NB4 (cell line): ENCODE results near the gene SLC25A47.
A peak's percentile ranks its signal among the peaks of the same experiment; 100 is the strongest.
"Not testable (repeated sequence)": the region's sequence is repeated elsewhere in the genome, so short reads cannot be mapped to it uniquely, and the experiment has no call there.

Experiments used
- DNase-seq: peaks from one replicate; pipeline ENCODE4 v3.0.0; 2010; ENCODE audit warnings: low read depth
- H3K4me3 ChIP-seq: one replicate; pipeline ENCODE4 v1.5.1; 2011; ENCODE audit warnings: mild to moderate bottlenecking, low read depth, low read length, moderate library complexity
- MYC ChIP-seq: IDR thresholded peaks from 2 replicates; pipeline ENCODE4 v1.6.1; 2011; ENCODE audit warnings: low read depth, low read length
- POLR2A ChIP-seq: IDR thresholded peaks from 2 replicates; pipeline ENCODE4 v1.6.1; 2011; ENCODE audit warnings: mild to moderate bottlenecking; ENCODE audit not compliant: insufficient read length; ENCODE audit errors: extremely low read depth
- TF ChIP-seq, protein P1 (sequence below): IDR thresholded peaks from 2 replicates; pipeline ENCODE4 v1.6.1; 2011; ENCODE audit warnings: low read depth, low read length
- TF ChIP-seq, protein P2 (sequence below): IDR thresholded peaks from one replicate; pipeline ENCODE4 v1.5.1; 2012; ENCODE audit warnings: low read depth, low read length

The SLC25A47 gene

DNA sequence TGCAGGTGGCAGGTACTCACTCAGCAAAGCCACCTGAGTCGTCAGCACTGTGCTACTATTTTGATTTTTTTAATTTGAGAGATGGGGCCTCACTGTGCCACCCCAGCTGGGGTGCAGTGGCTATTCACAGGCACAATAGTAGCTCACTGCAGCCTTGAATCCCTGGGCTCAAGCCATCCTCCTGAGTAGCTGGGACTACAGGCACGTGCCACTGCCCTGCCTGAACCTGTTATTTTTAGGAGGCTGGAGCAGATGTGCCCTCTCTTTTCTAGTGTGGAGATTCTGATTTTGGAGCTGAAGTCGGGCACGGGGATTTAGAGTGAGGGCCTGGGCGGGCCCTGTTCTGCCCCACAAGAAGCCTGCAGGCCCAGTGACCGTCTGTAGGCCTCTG lies 17.3 kb downstream of the SLC25A47 start:
- no peak for TF ChIP-seq POLR2A
- TF ChIP-seq, protein P1, sequence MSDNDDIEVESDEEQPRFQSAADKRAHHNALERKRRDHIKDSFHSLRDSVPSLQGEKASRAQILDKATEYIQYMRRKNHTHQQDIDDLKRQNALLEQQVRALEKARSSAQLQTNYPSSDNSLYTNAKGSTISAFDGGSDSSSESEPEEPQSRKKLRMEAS: no peak
- TF ChIP-seq, protein P2, sequence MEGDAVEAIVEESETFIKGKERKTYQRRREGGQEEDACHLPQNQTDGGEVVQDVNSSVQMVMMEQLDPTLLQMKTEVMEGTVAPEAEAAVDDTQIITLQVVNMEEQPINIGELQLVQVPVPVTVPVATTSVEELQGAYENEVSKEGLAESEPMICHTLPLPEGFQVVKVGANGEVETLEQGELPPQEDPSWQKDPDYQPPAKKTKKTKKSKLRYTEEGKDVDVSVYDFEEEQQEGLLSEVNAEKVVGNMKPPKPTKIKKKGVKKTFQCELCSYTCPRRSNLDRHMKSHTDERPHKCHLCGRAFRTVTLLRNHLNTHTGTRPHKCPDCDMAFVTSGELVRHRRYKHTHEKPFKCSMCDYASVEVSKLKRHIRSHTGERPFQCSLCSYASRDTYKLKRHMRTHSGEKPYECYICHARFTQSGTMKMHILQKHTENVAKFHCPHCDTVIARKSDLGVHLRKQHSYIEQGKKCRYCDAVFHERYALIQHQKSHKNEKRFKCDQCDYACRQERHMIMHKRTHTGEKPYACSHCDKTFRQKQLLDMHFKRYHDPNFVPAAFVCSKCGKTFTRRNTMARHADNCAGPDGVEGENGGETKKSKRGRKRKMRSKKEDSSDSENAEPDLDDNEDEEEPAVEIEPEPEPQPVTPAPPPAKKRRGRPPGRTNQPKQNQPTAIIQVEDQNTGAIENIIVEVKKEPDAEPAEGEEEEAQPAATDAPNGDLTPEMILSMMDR: no peak
- no peak for TF ChIP-seq MYC
- no peak for DNase-seq

DNA sequence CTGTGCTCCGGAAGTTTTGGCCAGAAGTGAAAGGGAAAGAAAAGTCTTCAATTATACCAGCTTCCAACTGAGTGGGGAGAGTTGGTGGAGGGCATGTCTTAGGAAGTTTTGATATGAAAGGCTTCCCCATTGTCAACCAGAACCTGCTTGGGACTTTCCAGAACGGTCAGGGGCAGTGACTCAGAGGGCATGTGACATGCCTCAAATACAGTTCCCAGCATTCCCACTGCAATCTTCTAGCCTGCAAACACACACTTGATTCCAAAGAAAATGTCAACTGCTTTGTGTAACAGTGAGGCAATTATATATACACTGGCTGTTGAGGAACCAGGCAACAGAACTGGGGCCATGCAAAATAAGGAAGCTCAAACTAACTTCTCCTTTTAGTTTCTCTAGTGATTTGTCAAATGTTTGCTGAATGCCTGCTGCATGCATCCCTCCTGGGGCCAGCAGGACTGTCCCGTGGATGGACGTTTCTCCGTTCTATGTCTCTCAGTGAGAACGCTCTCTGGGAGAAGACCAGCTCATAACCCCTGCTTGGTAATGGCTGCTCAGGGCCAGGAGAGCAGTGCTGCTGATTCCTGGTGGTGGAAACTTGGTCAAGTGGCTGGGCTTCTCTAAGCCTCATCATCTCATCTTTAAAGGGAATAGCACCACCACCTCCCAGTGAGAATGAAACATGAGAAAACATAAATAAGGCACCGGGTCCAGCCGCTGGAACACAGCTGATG lies 18.3 kb downstream of the SLC25A47 start:
- TF ChIP-seq POLR2A (no peak), MYC (peak; percentile 60; the same call in 1 of the 2 replicates)
- TF ChIP-seq, protein P2: no peak
- TF ChIP-seq, protein P1: peak; percentile 62
- peak; percentile 76 for DNase-seq
- H3K4me3 ChIP-seq: no peak overlapping the region

More for the DNA sequence above, 17.3 kb downstream of the SLC25A47 start:
- no peak overlapping the region for H3K4me3 ChIP-seq

DNA sequence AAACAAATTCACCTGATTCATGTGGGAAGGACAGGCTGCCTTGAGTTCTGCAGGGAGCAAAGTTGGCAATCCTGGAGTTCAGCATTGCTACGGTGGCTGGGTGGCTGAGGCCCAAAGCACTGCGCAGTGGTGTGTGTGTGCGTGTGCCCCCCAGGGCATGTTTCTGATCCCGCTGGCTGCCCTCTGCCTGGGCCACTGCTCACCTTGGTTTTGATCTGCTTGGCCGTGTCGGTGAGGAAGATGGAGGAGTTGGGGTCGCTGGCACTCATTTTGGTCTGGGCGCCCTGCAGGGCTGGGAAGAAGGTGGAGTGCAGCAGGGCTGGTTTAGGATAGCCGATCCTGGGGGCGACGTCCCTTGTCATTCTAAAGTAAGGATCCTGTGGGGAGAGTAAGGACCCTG lies 19.1 kb downstream of the SLC25A47 start:
- DNase-seq: no peak
- no peak overlapping the region for H3K4me3 ChIP-seq
- TF ChIP-seq, protein P2: no peak
- TF ChIP-seq MYC: no peak
- no peak for TF ChIP-seq POLR2A
- TF ChIP-seq, protein P1: no peak

DNA sequence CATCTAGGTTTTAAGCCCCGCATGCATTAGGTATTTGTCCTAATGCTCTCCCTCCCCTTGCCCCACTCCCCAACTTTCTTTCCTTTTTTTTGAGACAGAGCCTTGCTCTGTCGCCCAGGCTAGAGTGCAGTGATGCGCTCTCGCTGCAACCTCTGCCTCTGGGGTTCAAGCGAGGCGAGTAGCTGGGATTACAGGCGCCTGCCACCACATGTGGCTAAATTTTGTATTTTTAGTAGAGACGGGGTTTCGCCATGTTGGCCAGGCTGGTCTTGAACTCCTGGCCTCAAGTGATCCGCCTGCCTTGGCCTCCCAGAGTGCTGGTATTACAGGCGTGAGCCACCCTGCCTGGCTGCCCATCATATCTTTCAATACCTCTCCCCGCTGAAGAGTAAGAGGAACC lies 19.7 kb downstream of the SLC25A47 start:
- DNase-seq, H3K4me3 ChIP-seq: not testable (repeated sequence)

DNA sequence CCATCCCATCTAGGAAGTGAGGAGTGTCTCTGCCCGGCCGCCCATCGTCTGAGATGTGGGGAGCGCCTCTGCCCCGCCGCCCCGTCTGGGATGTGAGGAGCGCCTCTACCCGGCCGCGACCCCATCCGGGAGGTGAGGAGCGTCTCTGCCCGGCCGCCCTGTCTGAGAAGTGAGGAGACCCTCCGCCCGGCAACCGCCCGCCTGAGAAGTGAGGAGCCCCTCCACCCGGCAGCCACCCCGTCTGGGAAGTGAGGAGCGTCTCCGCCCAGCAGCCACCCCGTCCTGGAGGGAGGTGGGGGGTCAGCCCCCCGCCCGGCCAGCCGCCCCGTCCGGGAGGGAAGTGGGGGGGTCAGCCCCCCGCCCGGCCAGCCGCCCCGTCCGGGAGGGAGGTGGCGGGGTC lies 21.5 kb downstream of the SLC25A47 start:
- not testable (repeated sequence) for H3K4me3 ChIP-seq

DNA sequence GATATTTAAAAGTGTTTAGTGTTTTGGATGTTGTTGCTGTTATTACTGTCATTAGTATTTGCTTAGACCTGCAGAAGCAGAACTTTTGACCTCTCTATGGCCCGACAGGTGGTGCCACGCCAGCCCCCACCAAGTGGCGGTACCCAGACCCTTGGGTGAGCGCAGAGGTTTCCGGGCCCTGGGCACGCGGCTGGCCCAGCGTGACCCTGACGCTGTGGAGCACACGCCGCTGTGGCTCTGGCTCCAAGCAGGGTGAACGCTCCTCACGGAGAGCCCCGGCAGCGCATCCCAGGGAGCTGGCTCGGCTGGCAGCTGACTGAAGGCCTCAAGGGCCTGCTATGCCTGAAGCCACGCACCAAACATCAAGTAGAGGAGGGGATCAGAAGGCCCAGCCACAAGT lies 22.6 kb downstream of the SLC25A47 start:
- DNase-seq: no peak
- TF ChIP-seq POLR2A: no peak
- TF ChIP-seq, protein P1: no peak
- TF ChIP-seq, protein P2: no peak
- TF ChIP-seq MYC: no peak
- no peak overlapping the region for H3K4me3 ChIP-seq

More for the DNA sequence above, 21.5 kb downstream of the SLC25A47 start:
- not testable (repeated sequence) for DNase-seq
